Parathyroid adenoma (tissue), 2 donors: ENCODE results near the gene ZDHHC3.

Source experiments
- H2AFZ ChIP-seq: fragments of 300-600 bp; sonication (generic); one replicate; pipeline ENCODE4 v1.7.0; 2017; ENCODE audit warnings: antibody characterized with exemption, mild to moderate bottlenecking
- H3K27ac ChIP-seq: fragments of 300-600 bp; sonication (generic); one replicate; pipeline ENCODE4 v1.7.0; 2017
- H3K27me3 ChIP-seq: fragments of 300-600 bp; sonication (generic); one replicate; pipeline ENCODE4 v1.7.0; 2017; ENCODE audit warnings: low read length; ENCODE audit not compliant: control insufficient read depth, insufficient read depth
- H3K36me3 ChIP-seq: fragments of 300-600 bp; sonication (generic); one replicate; pipeline ENCODE4 v1.7.0; 2017; ENCODE audit warnings: low read length; ENCODE audit not compliant: control insufficient read depth, insufficient read depth
- H3K4me1 ChIP-seq: fragments of 300-600 bp; sonication (generic); one replicate; pipeline ENCODE4 v1.7.0; 2017; ENCODE audit warnings: control low read depth
- H3K4me2 ChIP-seq: fragments of 300-600 bp; sonication (generic); one replicate; pipeline ENCODE4 v1.7.0; 2017; ENCODE audit warnings: low read length
- H3K4me3 ChIP-seq: fragments of 300-600 bp; sonication (generic); one replicate; pipeline ENCODE4 v1.7.0; 2017; ENCODE audit warnings: low read depth, low read length
- H3K79me2 ChIP-seq: fragments of 300-600 bp; sonication (generic); one replicate; pipeline ENCODE4 v1.7.0; 2017; ENCODE audit warnings: control low read depth
- H3K9ac ChIP-seq: fragments of 300-600 bp; sonication (generic); one replicate; pipeline ENCODE4 v1.7.0; 2017; ENCODE audit warnings: mild to moderate bottlenecking
- H3K9me3 ChIP-seq: fragments of 300-600 bp; sonication (generic); one replicate; pipeline ENCODE4 v1.7.0; 2017; ENCODE audit warnings: low read length; ENCODE audit not compliant: control insufficient read depth
- CTCF ChIP-seq: fragments of 300-600 bp; sonication (generic); IDR thresholded peaks from one replicate; pipeline ENCODE4 v1.7.0; 2017; ENCODE audit warnings: antibody characterized with exemption, mild to moderate bottlenecking
- donor health status: primary hyperparathyroidism.

Gene ZDHHC3

GRCh38 chr3:44958386-44958785, 17.6 kb downstream of the ZDHHC3 start:
- H3K4me2 ChIP-seq, result no peak overlapping the region
- no peak overlapping the region for H3K4me3 ChIP-seq
- H3K36me3 ChIP-seq, result no peaks in the 10 kb centered on the region
- no peaks in the 10 kb centered on the region for H3K27me3 ChIP-seq
- H3K9ac ChIP-seq, result no peak overlapping the region
- H3K79me2 ChIP-seq, result peaks cover 66% of the 10 kb centered on the region
- H2AFZ ChIP-seq, result no peak overlapping the region
- H3K27ac ChIP-seq, result no peak overlapping the region
- no peak for TF ChIP-seq CTCF
- no peaks in the 10 kb centered on the region for H3K4me1 ChIP-seq
- H3K9me3 ChIP-seq, result no peaks in the 10 kb centered on the region

- Histone ChIP-seq H3K36me3 (no peaks in the 10 kb centered on the region), H3K79me2 (peaks cover 62% of the 10 kb centered on the region), H3K4me3 (no peak overlapping the region), H3K4me1 (no peaks in the 10 kb centered on the region), H3K9ac (no peak overlapping the region), H3K27ac (no peak overlapping the region), H3K27me3 (no peaks in the 10 kb centered on the region), H3K9me3 (no peaks in the 10 kb centered on the region), H3K4me2 (no peak overlapping the region), H2AFZ (no peak overlapping the region)
- TF ChIP-seq CTCF, result no peak
Measured at GRCh38 chr3:44957986-44958385, 18.0 kb downstream of the ZDHHC3 start.

DNA sequence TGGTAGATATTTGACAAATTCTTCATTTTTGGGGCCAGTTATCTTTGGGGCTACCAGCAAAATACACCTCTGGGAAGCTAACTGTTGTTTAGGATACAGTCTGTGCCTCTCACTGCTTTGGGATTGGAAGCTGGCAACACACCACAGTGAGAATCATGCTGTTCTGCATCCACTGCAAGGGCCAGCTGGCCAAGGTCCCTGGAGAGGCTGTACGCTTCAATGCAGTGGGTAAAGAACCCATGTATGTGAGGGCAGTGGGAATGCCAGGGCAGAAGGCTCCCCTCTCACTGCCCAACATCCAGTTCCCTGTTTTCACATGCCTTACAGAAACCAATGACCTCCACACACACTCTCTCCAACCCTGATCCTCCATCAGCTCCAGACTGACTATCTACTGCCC, 20.1 kb downstream of the ZDHHC3 start:
- Histone ChIP-seq H2AFZ (no peak overlapping the region), H3K9me3 (no peaks in the 10 kb centered on the region), H3K9ac (no peak overlapping the region), H3K27ac (no peak overlapping the region), H3K4me3 (no peak overlapping the region), H3K4me1 (no peaks in the 10 kb centered on the region), H3K27me3 (no peaks in the 10 kb centered on the region), H3K36me3 (no peaks in the 10 kb centered on the region), H3K79me2 (peaks cover 60% of the 10 kb centered on the region), H3K4me2 (no peak overlapping the region)
- TF ChIP-seq CTCF, result no peak

GRCh38 chr3:44954962-44955361, 21.0 kb downstream of the ZDHHC3 start:
- TF ChIP-seq CTCF, result no peak
- no peaks in the 10 kb centered on the region for H3K36me3 ChIP-seq
- no peak overlapping the region for H3K4me3 ChIP-seq
- H2AFZ ChIP-seq, result no peak overlapping the region
- no peak overlapping the region for H3K4me2 ChIP-seq
- no peaks in the 10 kb centered on the region for H3K27me3 ChIP-seq
- H3K4me1 ChIP-seq, result no peaks in the 10 kb centered on the region
- H3K9me3 ChIP-seq, result no peaks in the 10 kb centered on the region
- H3K9ac ChIP-seq, result no peak overlapping the region
- no peak overlapping the region for H3K27ac ChIP-seq
- H3K79me2 ChIP-seq, result peaks cover 51% of the 10 kb centered on the region

DNA sequence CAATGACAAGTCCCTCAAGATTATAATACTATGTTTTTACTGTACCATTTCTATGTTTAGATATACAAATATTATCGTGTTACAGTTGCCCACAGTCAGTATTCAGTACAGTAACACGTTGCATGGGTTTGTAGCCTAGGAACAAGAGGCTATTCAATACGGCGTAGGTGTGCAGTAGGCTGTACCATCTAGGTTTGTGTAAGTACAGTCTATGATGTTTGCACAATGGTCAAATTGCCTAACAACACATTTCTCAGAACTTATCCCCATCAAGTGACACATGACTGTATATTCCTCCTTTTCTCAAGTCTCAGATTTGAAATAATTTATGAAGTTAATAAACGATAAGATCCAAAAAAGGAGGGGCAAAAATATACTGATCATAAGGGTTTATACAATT, 21.7 kb downstream of the ZDHHC3 start:
- no peak overlapping the region for H3K9ac ChIP-seq
- H3K27me3 ChIP-seq, result no peaks in the 10 kb centered on the region
- H3K4me3 ChIP-seq, result no peak overlapping the region
- peaks cover 48% of the 10 kb centered on the region for H3K79me2 ChIP-seq
- no peak overlapping the region for H2AFZ ChIP-seq
- no peaks in the 10 kb centered on the region for H3K4me1 ChIP-seq
- H3K4me2 ChIP-seq, result no peak overlapping the region
- TF ChIP-seq CTCF, result no peak
- H3K27ac ChIP-seq, result no peak overlapping the region
- no peaks in the 10 kb centered on the region for H3K9me3 ChIP-seq
- no peaks in the 10 kb centered on the region for H3K36me3 ChIP-seq
